Sigmoid colon (tissue), 3 donors: ENCODE measurements around the gene PALM3.

Source experiments
- POLR2A ChIP-seq, 2 donors: fragments of 450-650 bp; IDR thresholded peaks; one replicate each; pipeline ENCODE4 v1.6.1; 2016; ENCODE audit warnings: antibody characterized with exemption in 2 of 2, mild to moderate bottlenecking in 2 of 2, moderate library complexity in 2 of 2
- TF ChIP-seq, protein P1 (sequence below), 4 experiments: fragments of 450-650 bp in 3 of 4; fragments of 200-600 bp in 1 of 4; IDR thresholded peaks; one replicate each; pipeline ENCODE4 v1.5.1; 2016 to 2019; ENCODE audit warnings: antibody characterized with exemption in 4 of 4, mild to moderate bottlenecking in 3 of 4, moderate library complexity in 2 of 4

DNA sequence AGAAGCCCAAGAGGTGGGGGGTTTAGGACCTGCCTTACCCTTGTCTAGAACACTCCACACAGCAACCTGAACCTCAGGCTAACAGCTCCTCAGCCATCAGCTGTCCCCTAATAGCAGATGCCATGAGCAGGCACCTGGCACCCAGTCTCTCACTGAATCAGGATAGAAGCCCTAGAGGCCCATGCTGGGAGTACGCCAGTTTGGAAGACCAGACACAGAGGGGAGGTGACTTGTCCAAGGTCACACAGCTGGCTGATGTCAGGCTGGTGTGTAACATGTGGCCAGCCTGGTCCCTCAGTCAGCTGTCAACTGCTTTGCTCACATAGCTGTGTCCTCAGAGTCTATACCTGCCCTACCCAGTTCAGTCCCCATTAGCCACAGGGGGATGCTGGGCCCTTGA lies 41.4 kb upstream of the PALM3 start:
- TF ChIP-seq, protein P1, sequence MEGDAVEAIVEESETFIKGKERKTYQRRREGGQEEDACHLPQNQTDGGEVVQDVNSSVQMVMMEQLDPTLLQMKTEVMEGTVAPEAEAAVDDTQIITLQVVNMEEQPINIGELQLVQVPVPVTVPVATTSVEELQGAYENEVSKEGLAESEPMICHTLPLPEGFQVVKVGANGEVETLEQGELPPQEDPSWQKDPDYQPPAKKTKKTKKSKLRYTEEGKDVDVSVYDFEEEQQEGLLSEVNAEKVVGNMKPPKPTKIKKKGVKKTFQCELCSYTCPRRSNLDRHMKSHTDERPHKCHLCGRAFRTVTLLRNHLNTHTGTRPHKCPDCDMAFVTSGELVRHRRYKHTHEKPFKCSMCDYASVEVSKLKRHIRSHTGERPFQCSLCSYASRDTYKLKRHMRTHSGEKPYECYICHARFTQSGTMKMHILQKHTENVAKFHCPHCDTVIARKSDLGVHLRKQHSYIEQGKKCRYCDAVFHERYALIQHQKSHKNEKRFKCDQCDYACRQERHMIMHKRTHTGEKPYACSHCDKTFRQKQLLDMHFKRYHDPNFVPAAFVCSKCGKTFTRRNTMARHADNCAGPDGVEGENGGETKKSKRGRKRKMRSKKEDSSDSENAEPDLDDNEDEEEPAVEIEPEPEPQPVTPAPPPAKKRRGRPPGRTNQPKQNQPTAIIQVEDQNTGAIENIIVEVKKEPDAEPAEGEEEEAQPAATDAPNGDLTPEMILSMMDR (IDR thresholded peaks at IDR 0.05), result no peak
- TF ChIP-seq POLR2A (IDR thresholded peaks at IDR 0.05), result no peak
